Brain microvascular endothelial cell (primary cell): Measurements from ENCODE around the gene UNC5C.
A peak's percentile ranks its signal among the peaks of the same experiment; 100 is the strongest.

Source experiments
- DNase-seq: peaks from one replicate; pipeline ENCODE4 v3.0.0-alpha.2; 2020
- H3K27ac ChIP-seq: fragments of 250-450 bp; sonication (Bioruptor Pico); 2 replicates; pipeline ENCODE4 v1.5.1; 2020; ENCODE audit warnings: mild to moderate bottlenecking, moderate library complexity
- H3K27me3 ChIP-seq: fragments of 250-450 bp; sonication (Bioruptor Pico); replicated peaks from 2 replicates; pipeline ENCODE4 v1.5.1; 2020; ENCODE audit warnings: mild to moderate bottlenecking
- H3K36me3 ChIP-seq: fragments of 250-450 bp; sonication (Bioruptor Pico); replicated peaks from 2 replicates; pipeline ENCODE4 v1.5.1; 2020; ENCODE audit warnings: mild to moderate bottlenecking
- H3K4me3 ChIP-seq: 2 replicates; pipeline ENCODE4 v1.5.1; 2011; ENCODE audit warnings: low read depth, mild to moderate bottlenecking, control low read depth, low read length, moderate library complexity
- CTCF ChIP-seq: IDR thresholded peaks from 2 replicates; pipeline ENCODE4 v1.5.1; 2011; ENCODE audit warnings: low read depth, mild to moderate bottlenecking, moderate library complexity, low read length, control low read depth, inconsistent platforms; ENCODE audit errors: missing control alignments
- in situ Hi-C: cut with HindIII; loops from 2 replicates; pipeline ENCODE4 v1.10.0; 2017; ENCODE audit warnings: low sequenced_read_pairs, low pct_ligation_motif_present

The UNC5C gene

GRCh38 chr4:95469617-95470016 lies 79.2 kb downstream of the UNC5C start:
- Histone ChIP-seq H3K27me3 (no peaks in the 10 kb centered on the region), H3K36me3 (no peaks in the 10 kb centered on the region), H3K27ac (no peak overlapping the region), H3K4me3 (no peak overlapping the region)
- in situ Hi-C loops, result no loop called here
- no peak for TF ChIP-seq CTCF
- DNase-seq, result no peak

- TF ChIP-seq CTCF, result no peak
- H3K4me3 ChIP-seq, result no peak overlapping the region
- in situ Hi-C loops, result no loop called here
- no peak for DNase-seq
- H3K36me3 ChIP-seq, result no peaks in the 10 kb centered on the region
- no peaks in the 10 kb centered on the region for H3K27me3 ChIP-seq
- H3K27ac ChIP-seq, result no peak overlapping the region
These were observed 82.0 kb downstream of the UNC5C start for GRCh38 chr4:95466791-95467190.

- no peak for TF ChIP-seq CTCF
- H3K4me3 ChIP-seq, result no peak overlapping the region
- H3K27me3 ChIP-seq, result no peaks in the 10 kb centered on the region
- in situ Hi-C loops, result no loop called here
- no peak overlapping the region for H3K27ac ChIP-seq
- no peaks in the 10 kb centered on the region for H3K36me3 ChIP-seq
- peak; percentile 40 for DNase-seq
These were observed 83.8 kb downstream of the UNC5C start for GRCh38 chr4:95465010-95465409.

- H3K4me3 ChIP-seq, result no peak overlapping the region
- no peak overlapping the region for H3K27ac ChIP-seq
- in situ Hi-C loops, result no loop called here
- H3K27me3 ChIP-seq, result no peaks in the 10 kb centered on the region
- DNase-seq, result no peak
- no peak for TF ChIP-seq CTCF
- no peaks in the 10 kb centered on the region for H3K36me3 ChIP-seq
These were observed 85.9 kb downstream of the UNC5C start for GRCh38 chr4:95462921-95463320.

- Histone ChIP-seq H3K27ac (no peak overlapping the region), H3K27me3 (no peaks in the 10 kb centered on the region), H3K36me3 (no peaks in the 10 kb centered on the region), H3K4me3 (no peak overlapping the region)
- DNase-seq, result no peak
- no peak for TF ChIP-seq CTCF
- in situ Hi-C loops, result no loop called here
These were observed 91.4 kb downstream of the UNC5C start for GRCh38 chr4:95457353-95457752.

- Histone ChIP-seq H3K27me3 (no peaks in the 10 kb centered on the region), H3K4me3 (no peak overlapping the region), H3K27ac (no peak overlapping the region), H3K36me3 (no peaks in the 10 kb centered on the region)
- in situ Hi-C loops, result no loop called here
- no peak for TF ChIP-seq CTCF
- DNase-seq, result no peak
These were observed 98.5 kb downstream of the UNC5C start for GRCh38 chr4:95450294-95450693.
